GM21737 (cell line): Measurements from ENCODE around the gene KCTD10.
"Not testable (repeated sequence)": the region's sequence is repeated elsewhere in the genome, so short reads cannot be mapped to it uniquely, and the experiment has no call there.

Experiments
- ATAC-seq: cut with Tn5 transposase; IDR thresholded peaks from one replicate; pipeline ENCODE4 v1.9.1; 2021; ENCODE audit warnings: mild to moderate bottlenecking, moderate library complexity; ENCODE audit not compliant: unreplicated experiment

The KCTD10 gene

GRCh38 chr12:109450980-109451379, 26.1 kb downstream of the KCTD10 start:
- no peak for ATAC-seq

- ATAC-seq, result no peak
These were observed 27.1 kb downstream of the KCTD10 start for GRCh38 chr12:109449845-109450532.

- no peak for ATAC-seq
These were observed 28.3 kb downstream of the KCTD10 start for GRCh38 chr12:109448707-109449390.

GRCh38 chr12:109448272-109448671, 28.8 kb downstream of the KCTD10 start:
- ATAC-seq, result no peak

- no peak for ATAC-seq
These were observed 29.6 kb downstream of the KCTD10 start for GRCh38 chr12:109447482-109447881.

- no peak for ATAC-seq
These were observed 30.2 kb downstream of the KCTD10 start for GRCh38 chr12:109446869-109447268.

- no peak for ATAC-seq
These were observed 31.9 kb downstream of the KCTD10 start for GRCh38 chr12:109445191-109445609.

- no peak for ATAC-seq
These were observed 32.8 kb downstream of the KCTD10 start for GRCh38 chr12:109444259-109444658.

- no peak for ATAC-seq
These were observed 33.3 kb downstream of the KCTD10 start for GRCh38 chr12:109443794-109444193.

- ATAC-seq, result no peak
These were observed 36.1 kb downstream of the KCTD10 start for GRCh38 chr12:109440851-109441490.

GRCh38 chr12:109439951-109440350, 37.1 kb downstream of the KCTD10 start:
- ATAC-seq, result not testable (repeated sequence)

- ATAC-seq, result no peak
These were observed 37.9 kb downstream of the KCTD10 start for GRCh38 chr12:109439181-109439580.

GRCh38 chr12:109436188-109436560, 40.9 kb downstream of the KCTD10 start:
- no peak for ATAC-seq

GRCh38 chr12:109435428-109436187, 41.5 kb downstream of the KCTD10 start:
- ATAC-seq, result no peak

- no peak for ATAC-seq
These were observed 42.5 kb downstream of the KCTD10 start for GRCh38 chr12:109434582-109434981.

- ATAC-seq, result no peak
These were observed 43.5 kb downstream of the KCTD10 start for GRCh38 chr12:109433618-109434017.

- ATAC-seq, result no peak
These were observed 44.2 kb downstream of the KCTD10 start for GRCh38 chr12:109432842-109433304.

GRCh38 chr12:109432431-109432830, 44.7 kb downstream of the KCTD10 start:
- no peak for ATAC-seq

- no peak for ATAC-seq
These were observed 46.9 kb downstream of the KCTD10 start for GRCh38 chr12:109430244-109430643.

- ATAC-seq, result not testable (repeated sequence)
These were observed 48.3 kb downstream of the KCTD10 start for GRCh38 chr12:109428804-109429203.

- no peak for ATAC-seq
These were observed 49.0 kb downstream of the KCTD10 start for GRCh38 chr12:109428037-109428629.
